GM12873 (cell line): Measurements from ENCODE around the gene IMPG1.

Source experiments
- CTCF ChIP-seq: IDR thresholded peaks from 2 replicates; pipeline ENCODE4 v1.5.1; 2012; ENCODE audit warnings: low read depth, mild to moderate bottlenecking, moderate library complexity, low read length, control low read depth; ENCODE audit not compliant: insufficient read depth; ENCODE audit errors: missing control alignments

The IMPG1 gene

GRCh38 chr6:75913040-75913439 is 159.4 kb downstream of the IMPG1 start:
- no peak for TF ChIP-seq CTCF

GRCh38 chr6:75907444-75907843 is 165.0 kb downstream of the IMPG1 start:
- no peak for TF ChIP-seq CTCF

GRCh38 chr6:75906871-75907270 is 165.6 kb downstream of the IMPG1 start:
- TF ChIP-seq CTCF, result no peak

- no peak for TF ChIP-seq CTCF
These were observed 175.9 kb downstream of the IMPG1 start for GRCh38 chr6:75896526-75896925.

GRCh38 chr6:75893776-75894152 is 178.7 kb downstream of the IMPG1 start:
- TF ChIP-seq CTCF, result no peak

- peak; percentile 66 for TF ChIP-seq CTCF
These were observed 179.2 kb downstream of the IMPG1 start for GRCh38 chr6:75893058-75893775.

GRCh38 chr6:75892384-75892783 is 180.1 kb downstream of the IMPG1 start:
- no peak for TF ChIP-seq CTCF
